Measurements from ENCODE around the gene ISL2.
A peak's percentile ranks its signal among the peaks of the same experiment; 100 is the strongest.
"Not testable (repeated sequence)": the region's sequence is repeated elsewhere in the genome, so short reads cannot be mapped to it uniquely, and the experiment has no call there.

ISL2 gene

DNA sequence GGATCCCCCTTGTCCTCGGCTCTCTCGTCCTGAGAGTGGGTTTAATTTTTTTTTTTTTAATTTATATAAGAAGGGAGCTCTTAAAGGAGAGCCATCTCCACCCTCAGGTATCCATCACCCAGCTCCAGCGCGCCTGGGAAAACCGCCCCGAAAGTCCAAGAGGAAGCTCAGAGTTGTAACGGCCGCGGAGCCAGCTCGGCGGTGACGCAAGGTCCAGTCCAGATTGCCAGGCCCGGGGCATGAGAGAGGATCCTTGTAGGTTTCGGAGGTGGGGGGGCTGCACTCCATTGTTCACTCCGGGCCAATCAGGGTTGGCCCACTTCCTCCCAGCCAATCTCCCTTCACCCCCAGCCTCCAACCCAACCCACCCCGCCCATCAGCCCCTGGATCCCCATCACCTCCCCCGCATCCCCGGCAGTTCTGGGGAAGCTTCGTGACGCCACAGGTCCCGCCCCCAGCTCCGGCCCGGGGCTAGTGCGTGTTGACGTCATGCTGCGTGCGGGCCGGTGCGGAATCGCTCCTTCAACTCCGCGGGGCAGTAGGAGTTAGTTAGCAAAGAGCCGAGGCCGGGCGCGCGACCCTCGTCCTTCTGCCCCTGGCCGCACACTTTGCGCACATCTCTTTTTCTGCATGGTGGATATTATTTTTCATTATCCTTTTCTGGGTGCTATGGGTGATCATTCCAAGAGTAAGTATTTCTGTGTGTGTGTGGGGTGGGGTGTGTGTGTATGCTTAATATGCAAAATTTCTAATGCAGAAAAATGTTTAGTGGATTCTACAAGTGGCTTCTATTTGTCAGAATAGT lies at the start of gene ISL2:
ISL2 (plus strand) TSS at position 520 of the 805 bp plus-strand sequence; CDS start at position 631, 111 bp downstream.
- peak; percentile 65 for DNase-seq (ENCODE audit: low spot score)

- no peak for DNase-seq (ENCODE audit: low spot score)
Observed at GRCh38 chr15:76289582-76289981, 47.0 kb upstream of the ISL2 start.

DNA sequence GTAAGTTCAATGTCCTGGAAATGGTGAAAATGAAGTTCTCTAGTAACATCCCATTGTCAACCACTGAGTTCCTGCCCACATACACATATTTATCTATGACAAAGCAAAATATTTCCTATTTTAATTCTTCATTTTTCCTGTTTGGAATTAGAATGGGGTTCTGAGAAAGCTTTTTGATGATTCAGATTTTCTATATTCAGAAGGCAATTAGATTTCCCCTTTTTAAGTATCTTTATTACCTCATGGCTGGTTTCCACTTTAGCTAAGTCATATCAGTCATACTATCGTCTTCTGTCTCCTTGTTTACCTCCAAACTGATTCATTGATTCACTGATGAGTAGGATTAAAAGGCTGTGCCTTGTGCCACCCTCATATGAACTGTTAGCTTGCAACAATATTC lies 43.2 kb upstream of the ISL2 start:
- peak; percentile 8 for DNase-seq (ENCODE audit: low spot score)

DNA sequence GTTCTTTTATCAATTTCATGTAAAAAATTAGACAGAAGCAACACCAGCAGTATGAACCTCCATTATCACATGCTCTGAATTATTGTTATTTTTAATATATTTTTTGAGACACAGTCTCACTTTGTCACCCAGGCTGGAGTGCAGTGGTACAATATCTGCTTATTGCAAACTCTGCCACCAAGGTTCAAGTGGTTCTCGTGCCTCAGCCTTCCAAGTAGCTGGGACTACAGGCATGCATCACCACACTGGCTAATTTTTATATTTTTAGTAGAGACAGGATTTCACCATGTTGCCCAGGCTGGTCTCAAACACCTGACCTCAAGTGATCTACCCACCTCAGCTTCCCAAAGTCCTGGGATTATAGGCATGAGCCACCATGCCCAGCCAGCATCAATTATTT lies 42.1 kb upstream of the ISL2 start:
- DNase-seq (ENCODE audit: low spot score): not testable (repeated sequence)

DNA sequence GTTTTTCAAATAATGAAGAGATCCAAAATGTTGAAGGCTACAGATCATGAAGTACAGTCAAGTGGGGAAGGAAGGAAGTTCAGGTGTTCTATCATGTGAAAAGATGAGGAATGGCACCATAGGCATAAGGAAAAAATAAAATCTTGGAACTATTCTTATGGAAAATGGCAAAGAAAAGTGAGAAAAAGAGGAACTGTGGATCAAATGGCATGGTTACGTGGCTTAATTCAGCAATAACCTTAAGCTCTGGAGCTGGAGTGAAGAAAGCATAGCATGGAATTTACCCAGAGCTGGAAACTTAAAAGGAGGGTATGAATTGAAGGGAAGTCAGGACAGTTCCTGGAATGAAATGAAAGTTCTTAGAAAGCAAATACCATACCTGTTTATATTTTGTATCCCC lies 39.7 kb upstream of the ISL2 start:
- DNase-seq (ENCODE audit: low spot score): no peak

DNA sequence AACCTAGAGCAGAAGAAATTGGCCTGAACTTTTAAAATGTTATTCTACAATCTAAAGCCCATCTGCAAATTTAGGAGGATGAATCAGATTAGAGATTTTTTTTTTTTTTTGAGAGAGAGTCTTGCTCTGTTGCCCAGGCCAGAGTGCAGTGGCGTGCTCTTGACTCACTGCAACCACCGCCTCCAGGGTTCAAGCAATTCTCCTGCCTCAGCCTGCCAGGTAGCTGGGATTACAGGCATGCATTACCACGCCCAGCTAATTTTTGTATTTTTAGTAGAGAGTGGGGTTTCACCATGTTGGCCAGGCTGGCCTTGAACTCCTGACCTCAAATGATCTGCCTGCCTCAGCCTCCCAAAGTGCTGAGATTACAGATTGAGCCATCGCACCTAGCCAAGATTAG lies 38.6 kb upstream of the ISL2 start:
- not testable (repeated sequence) for DNase-seq (ENCODE audit: low spot score)

DNA sequence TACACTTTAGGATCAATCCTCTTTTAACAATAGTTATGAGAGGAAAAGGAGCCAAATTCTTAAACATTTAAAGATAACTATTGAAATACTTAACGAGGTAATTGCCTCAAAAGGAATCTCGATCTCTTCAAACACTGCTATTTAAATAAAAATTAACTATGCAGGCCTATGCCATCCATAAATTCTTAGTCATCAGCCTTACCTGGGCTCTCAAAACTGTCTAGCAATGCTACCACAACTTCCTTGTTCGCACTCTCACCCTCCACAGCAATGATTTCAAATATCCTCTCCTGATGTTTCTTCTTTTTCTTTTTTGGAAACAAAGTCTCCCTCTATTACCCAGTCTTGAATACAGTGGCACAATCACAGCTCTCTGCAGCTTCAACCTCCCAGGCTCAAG lies 37.6 kb upstream of the ISL2 start:
- DNase-seq (ENCODE audit: low spot score): peak; percentile 49

- DNase-seq (ENCODE audit: low spot score): no peak
Observed at GRCh38 chr15:76299786-76300185, 36.8 kb upstream of the ISL2 start.

GRCh38 chr15:76303909-76304308 lies 32.7 kb upstream of the ISL2 start:
- DNase-seq (ENCODE audit: low spot score): no peak

- no peak for DNase-seq (ENCODE audit: low spot score)
Observed at GRCh38 chr15:76309601-76310330, 26.8 kb upstream of the ISL2 start.

GRCh38 chr15:76310475-76311099 lies 26.0 kb upstream of the ISL2 start:
- peak; percentile 27 for DNase-seq (ENCODE audit: low spot score)

DNA sequence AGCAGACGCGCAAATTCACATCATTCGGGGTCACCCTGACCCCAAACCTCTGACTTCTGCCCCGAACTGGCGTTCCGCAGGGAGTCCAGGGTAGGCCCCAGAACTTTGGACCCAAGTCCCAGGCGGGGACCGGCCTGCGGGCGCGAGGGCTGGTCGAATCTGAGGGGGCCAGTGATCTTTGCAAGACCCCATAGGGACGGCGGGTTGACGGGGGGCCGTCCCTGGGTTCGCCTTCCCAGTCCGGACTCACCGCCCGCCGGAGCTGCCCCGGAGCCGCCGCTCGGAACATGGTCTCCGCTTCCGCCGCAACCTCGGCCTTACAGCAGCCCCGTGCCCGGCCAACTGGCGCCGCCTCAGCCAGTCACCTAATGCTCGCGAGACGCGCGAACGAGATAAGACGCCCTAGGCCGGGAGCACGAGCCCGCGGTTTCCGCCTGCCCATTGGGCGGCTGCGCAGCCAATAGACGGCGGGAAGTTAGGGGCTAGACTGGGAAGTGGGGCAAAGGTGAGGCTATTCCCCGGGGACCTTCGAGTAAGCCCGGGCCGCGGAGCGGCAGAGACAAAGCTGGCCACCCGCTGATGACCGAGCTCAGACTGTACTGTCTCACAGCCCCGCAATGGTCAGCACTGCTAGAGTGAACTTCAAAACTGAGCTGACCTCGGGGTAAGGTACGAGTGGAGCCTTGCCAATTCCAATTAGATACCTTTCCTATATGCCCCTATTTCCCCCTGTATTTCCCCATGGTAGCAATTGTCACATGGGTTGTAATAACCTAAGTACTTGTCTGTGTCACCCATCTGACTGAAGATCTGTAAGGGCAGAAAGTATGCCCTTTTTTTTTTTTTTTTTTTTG lies 25.2 kb upstream of the ISL2 start, which contains the start of gene ETFA:
ETFA (minus strand) TSS at position 370 of the 854 bp plus-strand sequence; CDS start at position 289, 81 bp downstream.
- DNase-seq (ENCODE audit: low spot score): peak; percentile 96

- DNase-seq (ENCODE audit: low spot score): peak; percentile 60
Observed at GRCh38 chr15:76312540-76313174, 23.9 kb upstream of the ISL2 start.

DNA sequence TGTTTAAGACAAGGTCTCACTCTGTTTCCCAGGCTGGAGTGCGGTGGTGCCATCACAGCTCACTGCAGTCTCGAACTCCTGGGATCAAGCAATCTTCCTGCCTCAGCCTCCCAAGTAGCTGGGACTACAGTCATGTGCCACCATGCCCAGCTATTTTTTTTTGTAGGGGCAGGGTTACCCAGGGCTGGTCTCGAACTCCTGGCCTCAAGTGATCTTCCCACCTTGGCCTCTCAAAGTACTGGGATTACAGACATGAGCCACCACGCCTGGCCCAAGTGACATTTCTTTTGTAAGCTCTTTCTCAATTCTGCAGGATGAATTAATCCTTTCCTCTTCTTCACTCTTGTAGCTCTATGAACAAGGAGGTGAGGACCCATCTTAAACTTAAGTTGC lies 23.4 kb upstream of the ISL2 start:
- DNase-seq (ENCODE audit: low spot score): not testable (repeated sequence)

DNA sequence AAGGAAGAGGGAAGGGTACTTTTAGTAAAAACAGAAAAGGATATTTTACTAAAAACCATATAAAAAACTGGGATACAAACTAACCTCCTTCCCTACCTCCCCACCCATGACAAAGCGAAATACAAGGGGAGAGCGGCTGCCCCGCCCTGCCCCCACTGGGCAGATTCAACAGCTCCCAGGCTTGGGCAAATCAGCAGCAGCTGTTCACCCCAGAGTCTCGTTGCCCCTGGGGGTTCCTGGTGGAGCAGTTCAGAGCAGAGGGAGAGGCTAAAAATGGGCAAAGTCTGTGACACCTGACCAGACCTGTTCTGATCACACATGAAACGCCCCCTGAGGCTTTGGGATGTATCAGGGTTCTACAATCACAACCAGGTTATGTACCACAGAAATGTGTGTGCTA lies 22.8 kb upstream of the ISL2 start:
- DNase-seq (ENCODE audit: low spot score): no peak

DNA sequence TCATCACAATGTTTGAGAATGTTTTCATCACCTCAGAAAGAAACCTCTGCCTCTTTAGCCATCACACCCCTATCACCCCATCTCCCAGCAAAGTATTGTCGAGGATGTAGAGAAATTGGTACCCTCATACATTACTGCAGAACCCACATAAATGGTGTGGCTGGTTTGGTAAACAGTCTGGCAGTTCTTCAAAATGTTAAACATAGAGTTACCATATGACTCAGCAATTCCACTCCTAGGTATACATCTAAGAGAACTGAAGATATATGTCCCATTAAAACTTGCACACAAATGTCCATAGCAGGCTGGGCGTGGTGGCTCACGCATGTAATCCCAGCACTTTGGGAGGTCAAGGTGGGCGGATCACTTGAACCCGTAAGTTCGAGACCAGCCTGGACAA lies 16.6 kb upstream of the ISL2 start:
- DNase-seq (ENCODE audit: low spot score): no peak

- DNase-seq (ENCODE audit: low spot score): no peak
Observed at GRCh38 chr15:76321171-76321570, 15.4 kb upstream of the ISL2 start.

- DNase-seq (ENCODE audit: low spot score): no peak
Observed at GRCh38 chr15:76321602-76322001, 15.0 kb upstream of the ISL2 start.

DNA sequence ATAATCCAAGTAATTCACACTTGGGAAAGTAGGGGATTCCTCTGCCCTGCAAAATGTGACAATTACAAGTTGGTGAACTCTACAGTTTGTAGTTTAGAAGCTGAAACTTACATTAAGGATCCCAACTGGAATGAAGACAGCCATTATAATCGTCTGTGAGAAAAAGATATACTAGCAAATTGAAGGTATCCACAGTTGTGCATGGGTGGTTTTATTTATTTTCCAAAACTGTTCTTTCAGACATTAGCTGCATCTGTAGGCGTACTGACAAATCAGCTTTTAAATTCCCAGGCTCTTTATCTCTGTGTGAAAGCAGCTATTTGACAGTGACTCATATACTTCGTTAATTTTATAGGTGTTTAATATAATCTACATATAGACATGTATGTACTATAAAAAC lies 12.5 kb upstream of the ISL2 start:
- DNase-seq (ENCODE audit: low spot score): no peak

DNA sequence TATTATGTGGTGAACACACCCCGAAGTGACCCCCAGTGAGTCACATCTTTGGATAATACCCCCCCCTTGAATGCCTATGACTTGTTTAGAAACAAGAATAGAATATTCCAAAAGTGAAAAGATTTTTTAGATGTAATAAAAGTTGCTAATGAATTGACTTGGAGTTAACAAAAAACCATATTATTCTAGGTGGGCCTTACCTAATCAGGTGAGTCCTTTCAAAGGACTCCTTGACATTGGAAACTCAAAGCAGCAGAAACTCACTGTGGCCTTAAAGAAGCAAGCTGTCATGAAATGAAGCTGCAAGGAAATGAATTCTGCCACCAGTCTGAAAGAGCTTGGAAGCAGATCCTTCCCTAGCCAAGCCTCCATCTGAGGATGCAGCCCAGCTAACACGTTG lies 10.9 kb upstream of the ISL2 start:
- no peak for DNase-seq (ENCODE audit: low spot score)
